ENCODE measurements around the gene SRRM4. TPM values are rescaled to one million over a fixed set of nuclear protein-coding genes. Genes with fewer than 3 reads are reported as not detected.

Gene SRRM4
- total RNA-seq, 1 donor, result not detected

DNA sequence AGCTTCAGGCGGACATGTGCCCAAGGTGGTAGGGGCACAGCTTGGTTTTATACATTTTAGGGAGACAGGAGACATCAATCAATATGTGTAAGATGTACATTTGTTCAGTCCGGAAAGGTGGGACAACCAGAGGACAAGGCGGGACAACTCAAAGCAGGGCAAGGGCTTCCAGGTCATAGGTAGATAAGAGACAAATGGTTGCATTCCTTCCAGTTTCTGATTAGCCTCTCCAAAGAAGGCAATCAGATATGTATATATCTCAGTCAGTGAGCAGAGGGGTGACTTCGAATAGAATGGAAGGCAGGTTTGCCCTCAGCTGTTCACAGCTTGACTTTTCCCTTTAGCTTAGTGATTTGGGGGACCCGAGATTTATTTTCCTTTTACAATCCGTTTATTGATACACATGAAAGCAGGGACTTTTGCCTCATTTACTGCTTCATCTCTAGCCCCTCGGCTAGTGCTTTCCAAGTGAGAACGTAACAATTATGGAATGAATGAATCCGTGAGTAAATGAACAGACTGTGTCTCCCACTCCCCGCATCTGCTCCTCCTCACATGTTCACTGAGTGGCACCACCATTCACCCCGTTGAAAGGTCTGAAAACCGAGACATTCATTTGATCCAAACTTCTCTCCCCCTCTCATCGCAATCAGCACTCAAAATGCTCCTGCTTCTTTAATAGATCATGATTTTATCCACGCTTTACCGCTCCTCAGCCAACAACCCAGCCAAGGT, 190.5 kb downstream of the SRRM4 start:
- Histone ChIP-seq H3K9me3 (ENCODE audit: low read depth, low read length) (no peaks in the 10 kb centered on the region), H3K4me1 (ENCODE audit: insufficient read depth, low read length) (no peaks in the 10 kb centered on the region), H3K4me3 (ENCODE audit: low read length) (no peak overlapping the region), H3K27me3 (ENCODE audit: insufficient read depth, low read length) (no peaks in the 10 kb centered on the region)

DNA sequence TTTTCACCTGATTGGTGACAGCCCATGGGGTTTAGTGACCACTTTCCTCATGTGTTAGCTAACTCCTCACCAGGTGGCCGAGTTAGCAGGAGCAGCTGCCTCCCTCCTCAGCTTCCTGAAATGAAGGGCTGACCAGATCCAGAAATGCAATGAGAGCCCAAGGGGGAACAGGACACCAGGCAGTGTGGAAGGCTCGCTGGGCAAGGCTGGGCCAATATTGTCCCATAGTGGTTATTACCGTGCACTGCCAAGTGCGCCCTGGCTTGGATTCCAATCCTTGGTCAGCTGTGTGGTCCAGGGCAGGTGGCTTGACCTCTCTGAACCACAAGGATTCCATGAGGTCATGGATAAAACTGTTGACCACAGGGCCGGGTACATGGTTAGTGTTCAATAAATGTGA, 193.7 kb downstream of the SRRM4 start:
- H3K9me3 ChIP-seq (ENCODE audit: low read depth, low read length), result no peaks in the 10 kb centered on the region
- no peaks in the 10 kb centered on the region for H3K4me1 ChIP-seq (ENCODE audit: insufficient read depth, low read length)
- H3K27me3 ChIP-seq (ENCODE audit: insufficient read depth, low read length), result no peaks in the 10 kb centered on the region
- no peak overlapping the region for H3K4me3 ChIP-seq (ENCODE audit: low read length)

DNA sequence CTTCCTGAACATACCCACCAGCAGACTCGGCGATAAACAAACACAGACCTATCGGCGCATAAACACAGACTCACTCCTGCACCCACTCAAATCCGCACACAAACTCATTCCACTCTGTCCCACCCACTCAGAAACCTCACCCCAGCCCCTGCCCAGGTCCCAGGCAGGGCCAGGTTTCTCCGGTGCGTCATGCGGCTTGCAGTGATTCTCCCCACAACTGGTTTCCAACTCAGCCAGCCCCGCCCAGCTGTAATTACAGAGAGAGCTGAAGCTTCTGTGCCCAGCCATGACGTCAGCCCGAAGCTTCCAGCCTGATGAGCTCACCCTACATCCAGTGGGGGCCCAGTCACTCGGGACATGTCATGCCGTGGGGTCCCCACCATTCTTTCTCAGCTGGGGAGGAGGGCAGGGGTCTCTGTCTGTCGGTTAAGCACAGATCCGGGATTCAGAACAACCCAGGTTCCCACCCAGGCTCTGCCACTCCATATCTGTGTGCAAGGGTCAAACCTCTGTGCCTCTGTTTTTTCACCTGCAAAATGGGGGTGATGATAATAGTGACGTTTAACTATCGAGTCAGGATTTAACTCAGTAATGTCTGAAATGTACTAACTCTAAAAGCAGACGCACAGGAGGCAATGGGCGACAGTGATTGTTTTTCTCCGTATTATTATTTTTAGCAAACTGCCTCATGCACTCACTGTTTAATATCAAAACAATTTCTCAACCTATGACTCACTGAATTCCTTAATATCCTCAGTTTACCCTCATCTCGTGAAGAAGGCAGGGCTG, 195.1 kb downstream of the SRRM4 start:
- no peak overlapping the region for H3K4me3 ChIP-seq (ENCODE audit: low read length)

DNA sequence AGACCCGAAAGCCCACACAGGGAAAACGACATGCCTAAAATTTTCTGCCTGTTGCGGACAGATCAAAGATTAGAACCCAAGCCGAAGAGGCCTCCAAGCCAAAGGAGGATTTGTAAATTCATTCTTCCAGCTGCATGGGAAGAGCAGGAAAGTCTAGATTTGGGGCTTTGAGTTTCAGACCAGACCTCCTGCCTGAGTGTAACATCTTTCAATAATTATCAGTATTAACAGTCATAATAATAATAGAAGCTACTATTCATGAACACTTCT, 195.7 kb downstream of the SRRM4 start:
- no peak overlapping the region for H3K4me3 ChIP-seq (ENCODE audit: low read length)
- H3K27me3 ChIP-seq (ENCODE audit: insufficient read depth, low read length), result no peaks in the 10 kb centered on the region
- no peaks in the 10 kb centered on the region for H3K9me3 ChIP-seq (ENCODE audit: low read depth, low read length)
- no peaks in the 10 kb centered on the region for H3K4me1 ChIP-seq (ENCODE audit: insufficient read depth, low read length)

More for the DNA sequence above, 195.1 kb downstream of the SRRM4 start:
- H3K4me1 ChIP-seq (ENCODE audit: insufficient read depth, low read length), result no peaks in the 10 kb centered on the region
- no peaks in the 10 kb centered on the region for H3K27me3 ChIP-seq (ENCODE audit: insufficient read depth, low read length)
- no peaks in the 10 kb centered on the region for H3K9me3 ChIP-seq (ENCODE audit: low read depth, low read length)

DNA sequence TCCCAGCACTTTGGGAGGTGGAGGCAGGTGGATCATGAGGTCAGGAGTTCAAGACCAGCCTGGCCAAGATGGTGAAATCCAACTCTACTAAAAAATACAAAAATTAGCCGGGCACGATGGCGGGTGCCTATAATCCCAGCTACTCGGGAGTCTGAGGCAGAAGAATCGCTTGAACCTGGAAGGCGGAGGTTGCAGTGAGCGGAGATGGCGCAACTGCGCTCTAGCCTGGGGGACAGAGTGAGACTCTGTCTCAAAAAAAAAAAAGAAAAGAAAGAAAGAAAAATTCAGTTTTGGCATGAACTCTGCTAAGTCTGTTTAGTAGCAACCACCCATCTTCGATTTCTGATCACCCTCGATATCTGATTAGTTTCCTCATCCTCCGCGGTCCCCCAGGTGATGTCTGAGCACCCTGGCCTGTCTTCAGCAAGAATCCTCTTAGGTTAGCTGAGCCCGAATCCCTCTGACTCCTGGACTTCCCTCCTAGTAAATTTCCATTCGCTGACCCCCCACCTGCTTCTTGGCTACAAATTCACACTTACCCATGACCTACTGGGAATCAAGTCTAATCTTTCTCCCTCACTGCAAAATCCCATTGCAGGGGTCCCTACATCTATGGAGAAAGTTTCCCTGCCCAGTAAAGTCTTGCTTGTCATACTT, 196.5 kb downstream of the SRRM4 start:
- Histone ChIP-seq H3K27me3 (ENCODE audit: insufficient read depth, low read length) (no peaks in the 10 kb centered on the region), H3K9me3 (ENCODE audit: low read depth, low read length) (no peaks in the 10 kb centered on the region), H3K4me3 (ENCODE audit: low read length) (no peak overlapping the region), H3K4me1 (ENCODE audit: insufficient read depth, low read length) (no peaks in the 10 kb centered on the region)

DNA sequence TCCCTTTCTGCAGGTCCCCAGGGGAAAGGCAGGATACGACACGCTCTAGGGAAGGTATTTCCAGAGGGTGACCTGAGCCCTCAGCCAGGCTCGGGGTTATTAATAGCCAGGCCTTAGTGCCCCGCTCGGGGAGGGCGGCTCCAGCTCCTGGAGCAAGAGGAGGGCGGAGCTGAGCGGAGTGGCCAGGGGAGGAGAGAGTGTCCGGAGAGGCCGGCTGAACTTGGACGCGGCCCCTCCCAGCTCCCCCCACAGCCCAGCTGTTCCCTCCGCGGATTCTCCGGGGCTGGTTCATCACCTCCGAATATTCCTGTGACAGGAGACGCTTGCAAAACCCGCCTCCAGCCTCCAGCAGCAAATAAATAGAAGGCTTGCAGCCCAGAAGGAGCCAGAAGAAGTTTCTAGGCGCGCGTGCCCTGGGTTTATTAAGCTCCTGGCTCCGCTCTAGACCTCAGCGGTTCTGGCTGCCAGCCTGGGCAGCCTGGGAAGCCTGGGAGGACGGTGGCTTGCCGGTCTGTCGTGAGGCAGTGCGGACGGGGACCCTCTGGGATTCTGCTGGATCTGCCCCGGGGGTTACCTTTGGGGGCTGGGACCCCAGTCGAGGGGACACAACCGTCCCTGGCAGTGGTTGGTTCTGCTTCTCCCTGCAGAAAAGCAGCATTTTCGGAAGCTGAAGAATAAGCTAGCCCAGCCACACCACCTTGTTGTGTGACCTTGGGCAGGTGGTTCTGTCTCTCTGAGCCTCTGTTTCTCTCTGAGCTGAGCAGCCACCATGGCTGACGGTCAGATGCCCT, 197.4 kb downstream of the SRRM4 start, which contains the start of gene HSPB8:
TSS of gene HSPB8 (plus strand) at position 388 of the 791 bp plus-strand sequence. CDS start at position 770, 382 bp downstream.
- Histone ChIP-seq H3K4me3 (ENCODE audit: low read length) (no peak within 1 kb of the TSS), H3K4me1 (ENCODE audit: insufficient read depth, low read length) (no peaks in the 10 kb centered on the region), H3K9me3 (ENCODE audit: low read depth, low read length) (no peaks in the 10 kb centered on the region), H3K27me3 (ENCODE audit: insufficient read depth, low read length) (no peaks in the 10 kb centered on the region)

DNA sequence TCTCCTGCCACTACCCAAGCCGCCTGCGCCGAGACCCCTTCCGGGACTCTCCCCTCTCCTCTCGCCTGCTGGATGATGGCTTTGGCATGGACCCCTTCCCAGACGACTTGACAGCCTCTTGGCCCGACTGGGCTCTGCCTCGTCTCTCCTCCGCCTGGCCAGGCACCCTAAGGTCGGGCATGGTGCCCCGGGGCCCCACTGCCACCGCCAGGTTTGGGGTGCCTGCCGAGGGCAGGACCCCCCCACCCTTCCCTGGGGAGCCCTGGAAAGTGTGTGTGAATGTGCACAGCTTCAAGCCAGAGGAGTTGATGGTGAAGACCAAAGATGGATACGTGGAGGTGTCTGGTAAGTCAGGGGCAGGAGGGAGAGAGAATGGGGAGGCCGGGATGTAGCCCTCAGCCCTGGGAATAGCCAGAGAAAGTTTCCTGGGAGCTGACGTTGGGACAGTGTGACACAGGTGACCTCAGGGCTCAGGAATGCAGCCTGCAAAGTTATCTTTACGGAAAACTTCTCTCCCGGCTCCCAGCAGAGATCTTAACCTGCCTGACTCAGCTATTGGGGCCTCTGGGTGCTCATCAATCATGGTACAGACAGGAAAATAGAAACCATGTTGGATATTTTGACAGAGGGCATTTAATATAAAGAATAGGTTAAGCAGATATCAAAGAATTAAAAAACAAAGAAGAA, 198.1 kb downstream of the SRRM4 start:
- no peaks in the 10 kb centered on the region for H3K27me3 ChIP-seq (ENCODE audit: insufficient read depth, low read length)
- no peaks in the 10 kb centered on the region for H3K4me1 ChIP-seq (ENCODE audit: insufficient read depth, low read length)
- no peak overlapping the region for H3K4me3 ChIP-seq (ENCODE audit: low read length)
- no peaks in the 10 kb centered on the region for H3K9me3 ChIP-seq (ENCODE audit: low read depth, low read length)

DNA sequence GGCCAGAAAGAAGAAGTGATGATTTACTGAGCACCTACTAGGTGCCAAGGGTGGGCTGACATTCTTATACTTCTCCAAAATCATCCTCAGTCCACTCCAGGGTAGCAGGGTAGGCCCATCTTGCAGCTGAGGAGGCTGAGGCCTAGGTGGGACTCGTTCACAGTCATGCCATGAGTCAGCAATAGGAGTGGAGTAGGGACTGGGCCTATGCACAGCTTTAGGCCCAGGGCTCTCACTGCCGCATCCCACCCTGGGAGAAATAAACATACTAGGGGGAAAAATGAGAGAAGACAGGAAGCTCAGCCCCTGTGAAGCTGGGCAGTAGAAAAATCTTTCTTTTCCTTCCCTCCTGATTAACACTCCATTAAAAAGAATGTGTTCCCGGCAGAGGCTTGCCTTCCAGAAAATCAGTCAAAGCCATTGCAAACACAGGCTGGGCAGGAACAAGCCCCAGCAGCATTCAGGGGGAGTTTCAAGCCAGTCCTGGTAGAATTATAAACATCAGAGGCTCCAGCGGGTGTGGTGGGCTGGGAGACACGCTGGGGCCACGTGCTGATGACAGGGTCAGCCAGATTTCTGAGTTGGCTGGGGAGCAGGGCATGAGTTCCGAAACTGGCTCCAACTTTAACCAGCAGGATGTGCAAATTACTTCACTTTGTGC, 199.2 kb downstream of the SRRM4 start:
- Histone ChIP-seq H3K4me3 (ENCODE audit: low read length) (no peak overlapping the region), H3K4me1 (ENCODE audit: insufficient read depth, low read length) (no peaks in the 10 kb centered on the region), H3K9me3 (ENCODE audit: low read depth, low read length) (no peaks in the 10 kb centered on the region), H3K27me3 (ENCODE audit: insufficient read depth, low read length) (no peaks in the 10 kb centered on the region)

DNA sequence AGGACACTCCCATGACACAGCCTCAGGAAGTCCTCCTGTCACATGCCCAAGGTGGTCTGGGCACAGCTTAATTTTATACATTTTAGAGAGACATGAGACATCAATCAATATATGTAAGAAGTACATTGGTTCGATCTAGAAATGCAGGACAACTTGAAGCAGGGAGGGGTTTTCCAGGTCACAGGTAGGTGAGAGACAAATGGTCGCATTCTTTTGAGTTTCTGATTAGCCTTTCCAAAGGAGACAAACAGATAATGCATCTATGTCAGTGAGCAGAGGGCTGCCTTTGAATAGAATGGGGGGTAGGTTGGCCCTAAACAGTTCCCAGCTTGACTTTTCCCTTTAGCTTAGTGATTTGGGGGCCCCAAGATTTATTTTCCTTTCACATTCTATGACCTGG, 199.9 kb downstream of the SRRM4 start:
- Histone ChIP-seq H3K4me1 (ENCODE audit: insufficient read depth, low read length) (no peaks in the 10 kb centered on the region), H3K4me3 (ENCODE audit: low read length) (no peak overlapping the region), H3K9me3 (ENCODE audit: low read depth, low read length) (no peaks in the 10 kb centered on the region), H3K27me3 (ENCODE audit: insufficient read depth, low read length) (no peaks in the 10 kb centered on the region)

DNA sequence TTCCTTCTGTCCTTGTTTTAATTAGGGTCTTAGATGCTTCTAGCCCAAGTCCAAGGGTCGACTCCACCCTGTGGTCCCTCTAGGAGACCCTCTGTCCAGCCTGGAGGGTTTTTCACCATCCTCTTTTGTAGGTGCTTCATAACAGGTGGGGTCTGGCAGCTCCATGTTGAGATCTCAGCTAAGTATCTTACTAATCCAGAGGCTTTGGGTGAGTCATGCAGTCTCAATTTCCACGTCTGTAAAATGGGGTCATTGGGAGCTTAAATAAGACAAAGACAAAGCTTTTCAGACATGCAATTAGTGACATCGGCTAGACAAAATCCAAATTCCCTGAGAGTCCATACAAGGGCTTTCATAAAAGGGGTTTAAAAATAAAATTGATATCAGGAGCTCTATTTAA, 200.6 kb downstream of the SRRM4 start:
- H3K4me3 ChIP-seq (ENCODE audit: low read length), result no peak overlapping the region
- H3K9me3 ChIP-seq (ENCODE audit: low read depth, low read length), result no peaks in the 10 kb centered on the region
- no peaks in the 10 kb centered on the region for H3K4me1 ChIP-seq (ENCODE audit: insufficient read depth, low read length)
- no peaks in the 10 kb centered on the region for H3K27me3 ChIP-seq (ENCODE audit: insufficient read depth, low read length)

DNA sequence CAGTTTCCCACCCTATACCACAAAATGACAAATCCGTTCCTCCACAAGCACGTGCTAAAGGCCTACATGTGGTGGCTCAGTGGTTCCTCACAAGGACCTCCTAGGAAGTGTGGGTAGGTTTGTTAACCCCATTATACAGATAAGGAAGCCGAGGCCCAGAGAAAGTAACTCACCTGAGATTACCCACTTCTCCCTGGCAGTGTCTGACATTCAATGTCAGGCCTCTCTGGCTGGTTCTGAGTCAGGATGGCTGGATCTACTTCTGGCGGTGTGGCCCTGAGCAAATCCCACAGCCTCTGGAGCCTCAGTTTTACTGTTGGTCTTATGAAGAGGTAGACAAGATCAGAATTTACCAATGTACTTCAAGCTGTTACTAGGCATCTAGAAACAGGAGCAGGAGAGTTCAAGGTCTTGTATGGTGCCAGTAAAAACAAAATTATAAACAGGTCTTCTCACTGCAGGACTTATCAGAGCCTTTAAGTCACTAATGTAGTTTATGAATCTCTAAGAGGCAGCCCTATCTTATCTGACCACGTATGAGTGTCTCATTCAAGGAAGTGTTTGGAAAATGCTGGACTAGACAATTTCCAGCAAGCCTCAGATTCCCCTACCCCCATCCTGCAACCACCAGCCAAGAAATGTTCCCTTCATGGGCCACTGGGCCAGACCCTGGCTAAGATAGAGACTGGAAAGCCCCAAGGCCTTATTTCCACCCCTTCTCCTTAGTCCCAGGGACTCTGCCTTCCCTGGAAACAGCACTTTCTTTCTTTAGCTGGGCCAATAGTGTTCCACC, 201.6 kb downstream of the SRRM4 start:
- H3K9me3 ChIP-seq (ENCODE audit: low read depth, low read length), result no peaks in the 10 kb centered on the region
- H3K4me1 ChIP-seq (ENCODE audit: insufficient read depth, low read length), result no peaks in the 10 kb centered on the region
- no peaks in the 10 kb centered on the region for H3K27me3 ChIP-seq (ENCODE audit: insufficient read depth, low read length)
- H3K4me3 ChIP-seq (ENCODE audit: low read length), result no peak overlapping the region

DNA sequence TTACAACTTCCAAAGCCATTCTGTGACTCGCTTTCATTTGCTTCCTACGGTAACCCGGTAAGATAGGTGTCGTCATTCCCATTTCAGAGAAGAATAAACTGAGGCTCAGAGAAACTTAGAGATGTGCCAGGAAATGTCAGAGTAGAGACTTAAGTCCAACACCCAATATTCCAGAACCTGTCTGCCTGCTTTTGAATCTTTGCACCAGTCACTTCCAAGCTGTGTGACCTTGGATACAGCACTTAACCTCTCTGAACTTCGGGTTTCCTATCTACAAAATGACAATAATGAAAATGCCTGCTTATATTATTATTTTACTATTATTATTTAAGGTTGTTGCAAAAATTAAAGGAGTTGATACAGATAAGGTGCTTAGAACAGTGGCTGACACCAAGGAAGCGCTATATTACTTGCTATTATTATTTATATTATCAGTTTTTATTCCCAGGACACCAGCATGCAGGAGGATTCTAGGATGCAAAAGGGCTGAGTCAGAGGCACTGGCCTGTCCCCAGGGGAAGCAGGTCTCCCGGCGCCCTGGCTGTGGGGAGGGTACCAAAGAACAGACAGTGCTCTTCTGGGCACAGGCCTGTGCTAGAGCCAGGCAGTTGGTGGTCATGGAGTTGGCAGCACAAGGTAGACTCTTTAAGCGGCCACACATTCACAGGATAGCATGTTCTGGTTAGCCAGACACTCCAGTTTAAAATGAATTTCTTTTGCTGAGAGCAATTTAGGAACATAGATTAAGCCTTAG, 202.8 kb downstream of the SRRM4 start:
- H3K4me3 ChIP-seq (ENCODE audit: low read length), result no peak overlapping the region
- no peaks in the 10 kb centered on the region for H3K4me1 ChIP-seq (ENCODE audit: insufficient read depth, low read length)
- H3K27me3 ChIP-seq (ENCODE audit: insufficient read depth, low read length), result no peaks in the 10 kb centered on the region
- no peaks in the 10 kb centered on the region for H3K9me3 ChIP-seq (ENCODE audit: low read depth, low read length)

DNA sequence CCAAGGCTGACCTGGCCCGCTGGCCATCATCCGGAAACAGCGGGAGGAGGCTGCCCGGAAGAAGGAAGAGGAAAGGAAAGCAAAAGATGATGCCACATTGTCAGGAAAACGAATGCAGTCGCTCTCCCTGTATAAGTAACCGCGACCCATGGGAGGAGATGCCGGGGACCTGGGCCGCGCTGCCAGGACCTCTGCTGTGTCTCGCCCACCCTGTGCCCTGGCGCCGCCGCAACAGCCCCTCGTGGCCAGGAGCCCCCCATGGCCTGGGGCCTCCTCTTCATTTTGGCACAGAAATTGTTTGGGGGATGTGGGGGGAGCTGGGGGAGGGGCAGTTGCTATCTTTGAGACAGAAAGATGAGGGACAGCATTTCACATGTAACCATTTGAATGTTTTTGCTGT, 213.9 kb downstream of the SRRM4 start:
- no peaks in the 10 kb centered on the region for H3K27me3 ChIP-seq (ENCODE audit: insufficient read depth, low read length)
- H3K4me3 ChIP-seq (ENCODE audit: low read length), result no peak overlapping the region
- no peaks in the 10 kb centered on the region for H3K9me3 ChIP-seq (ENCODE audit: low read depth, low read length)
- H3K4me1 ChIP-seq (ENCODE audit: insufficient read depth, low read length), result no peaks in the 10 kb centered on the region
